HK-2 (cell line): ENCODE measurements around the gene BICDL1.
"Not testable (repeated sequence)": the region's sequence is repeated elsewhere in the genome, so short reads cannot be mapped to it uniquely, and the experiment has no call there.

ENCODE experiments used
- DNase-seq: peaks from one replicate; pipeline ENCODE4 v3.0.0-alpha.2; 2018; ENCODE audit not compliant: unreplicated experiment

BICDL1 gene, protein sequence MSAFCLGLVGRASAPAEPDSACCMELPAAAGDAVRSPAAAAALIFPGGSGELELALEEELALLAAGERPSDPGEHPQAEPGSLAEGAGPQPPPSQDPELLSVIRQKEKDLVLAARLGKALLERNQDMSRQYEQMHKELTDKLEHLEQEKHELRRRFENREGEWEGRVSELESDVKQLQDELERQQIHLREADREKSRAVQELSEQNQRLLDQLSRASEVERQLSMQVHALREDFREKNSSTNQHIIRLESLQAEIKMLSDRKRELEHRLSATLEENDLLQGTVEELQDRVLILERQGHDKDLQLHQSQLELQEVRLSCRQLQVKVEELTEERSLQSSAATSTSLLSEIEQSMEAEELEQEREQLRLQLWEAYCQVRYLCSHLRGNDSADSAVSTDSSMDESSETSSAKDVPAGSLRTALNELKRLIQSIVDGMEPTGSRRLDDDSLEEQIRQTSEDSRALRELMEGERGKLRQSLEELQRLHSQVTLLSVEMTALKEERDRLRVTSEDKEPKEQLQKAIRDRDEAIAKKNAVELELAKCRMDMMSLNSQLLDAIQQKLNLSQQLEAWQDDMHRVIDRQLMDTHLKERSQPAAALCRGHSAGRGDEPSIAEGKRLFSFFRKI

DNA sequence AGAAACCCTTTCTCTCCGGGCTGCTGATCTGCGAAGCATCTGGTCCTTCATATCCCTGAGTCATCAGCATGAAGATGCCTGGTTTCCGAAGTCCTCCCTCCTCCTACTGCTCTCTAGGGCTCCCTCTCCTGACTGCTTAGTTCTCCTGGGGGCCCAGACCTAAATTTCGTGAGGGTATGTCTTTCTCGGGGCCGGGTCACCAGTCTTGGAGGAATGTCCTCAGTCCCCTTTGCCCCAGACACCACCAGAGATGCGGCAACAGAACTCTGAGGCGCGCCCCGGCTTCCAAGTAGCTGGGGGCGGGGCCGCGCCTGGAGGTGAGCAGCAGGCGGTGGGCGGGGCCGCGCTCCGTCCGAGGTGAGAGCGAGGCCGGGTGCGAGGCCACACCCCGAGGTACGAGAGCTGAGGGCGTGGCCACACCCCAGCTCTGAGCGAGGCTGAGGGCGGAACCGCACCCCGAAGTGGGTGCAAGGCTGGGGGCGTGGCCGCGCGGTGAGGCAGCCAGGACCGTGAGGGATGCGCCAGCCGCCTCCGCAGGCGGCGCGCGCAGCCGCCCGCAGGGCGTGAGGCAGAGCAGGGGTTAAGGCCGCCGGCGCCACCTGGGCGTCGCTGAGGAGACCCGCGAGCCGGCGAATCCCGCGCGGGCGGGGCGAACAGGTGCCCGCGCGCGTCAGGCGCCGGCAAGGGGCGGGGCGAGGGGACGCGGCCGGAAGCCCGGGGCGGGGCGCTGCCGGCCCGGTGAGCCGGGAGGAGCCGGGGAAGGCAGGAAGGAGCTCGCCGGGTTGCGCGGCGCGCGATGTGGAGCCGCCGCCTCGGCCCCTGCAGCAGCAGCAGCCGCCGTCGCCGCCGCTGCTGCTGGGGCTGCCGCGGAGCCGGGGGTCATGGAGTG is at the start of gene BICDL1:
Gene BICDL1, plus strand, starts transcription at position 765 of the 889 bp plus-strand sequence. CDS start 633 bp downstream, outside the sequence.
- peak; percentile 94 for DNase-seq

DNA sequence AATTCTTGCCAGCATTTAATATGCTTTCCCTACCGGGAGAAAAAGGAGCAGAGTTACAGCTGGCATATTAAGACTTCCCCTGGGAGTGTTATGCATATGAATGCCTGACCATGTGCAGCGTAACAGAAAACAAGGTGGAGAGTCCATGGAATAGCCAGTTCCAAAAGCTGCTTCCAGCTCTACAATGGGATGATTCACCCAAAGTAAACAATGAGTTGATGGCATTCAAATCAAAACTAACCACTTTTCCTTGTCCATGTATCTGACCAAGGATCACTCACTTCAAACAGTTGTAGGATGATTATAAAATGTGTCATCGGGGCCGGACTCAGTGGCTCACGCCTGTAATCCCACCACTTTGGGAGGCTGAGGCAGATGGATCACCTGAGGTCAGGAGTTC is 48.1 kb upstream of the BICDL1 start:
- peak; percentile 22 for DNase-seq

DNA sequence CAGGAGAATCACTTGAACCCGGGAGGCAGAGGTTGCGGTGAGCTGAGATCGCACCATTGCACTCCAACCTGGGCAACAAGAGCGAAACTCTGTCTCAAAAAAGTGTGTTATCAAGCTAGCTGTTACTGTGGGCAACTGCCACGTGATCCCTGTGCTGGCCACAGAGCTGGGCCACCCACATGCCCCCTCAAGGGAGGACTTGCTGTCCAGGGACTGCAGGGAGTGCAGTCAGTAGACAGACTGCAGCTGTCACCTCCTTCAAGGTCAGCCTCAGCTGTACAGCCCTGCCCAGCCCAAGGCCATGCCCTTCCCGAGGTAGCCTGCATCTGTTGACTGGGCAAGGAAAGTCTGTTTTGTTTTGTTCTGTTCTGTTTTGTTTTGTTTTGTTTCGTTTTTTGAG is 46.6 kb upstream of the BICDL1 start:
- no peak for DNase-seq

DNA sequence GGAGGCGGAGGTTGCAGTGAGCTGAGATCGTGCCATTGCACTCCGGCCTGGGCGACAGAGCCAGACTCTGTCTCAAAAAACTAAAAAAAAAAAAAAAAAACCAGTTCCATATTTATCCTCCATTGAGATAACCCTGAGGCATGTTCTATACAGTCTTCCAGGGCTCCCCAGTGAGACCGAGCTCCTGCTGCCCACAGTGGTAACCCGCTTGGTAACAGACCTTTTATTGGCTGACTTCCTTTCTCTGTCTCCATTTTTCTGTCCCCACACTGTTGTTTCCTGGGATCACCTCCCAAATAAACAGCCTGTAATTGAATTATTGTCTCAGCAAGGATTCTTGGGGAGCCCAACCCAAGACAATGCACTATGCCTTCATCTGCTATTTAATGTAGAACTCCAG is 42.8 kb upstream of the BICDL1 start:
- DNase-seq: no peak

DNA sequence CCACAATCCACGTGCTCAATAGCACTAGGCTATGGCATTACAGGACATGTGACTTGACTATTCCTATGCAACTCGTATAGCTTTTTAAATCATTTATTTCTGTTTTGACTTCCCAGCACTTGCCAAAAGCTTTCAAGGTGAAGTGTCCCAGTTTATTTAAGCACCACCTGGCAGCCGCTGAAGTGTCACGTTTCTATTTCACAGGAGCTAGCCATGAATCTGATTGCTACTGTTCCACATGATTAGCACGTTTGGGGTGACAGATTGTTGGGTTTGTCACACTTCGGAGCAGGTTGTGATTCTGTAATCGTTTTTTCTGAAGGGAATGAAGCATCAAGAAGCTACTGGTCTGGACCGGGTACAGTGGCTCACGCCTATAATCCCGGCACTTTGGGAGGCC is 39.9 kb upstream of the BICDL1 start:
- DNase-seq: no peak

DNA sequence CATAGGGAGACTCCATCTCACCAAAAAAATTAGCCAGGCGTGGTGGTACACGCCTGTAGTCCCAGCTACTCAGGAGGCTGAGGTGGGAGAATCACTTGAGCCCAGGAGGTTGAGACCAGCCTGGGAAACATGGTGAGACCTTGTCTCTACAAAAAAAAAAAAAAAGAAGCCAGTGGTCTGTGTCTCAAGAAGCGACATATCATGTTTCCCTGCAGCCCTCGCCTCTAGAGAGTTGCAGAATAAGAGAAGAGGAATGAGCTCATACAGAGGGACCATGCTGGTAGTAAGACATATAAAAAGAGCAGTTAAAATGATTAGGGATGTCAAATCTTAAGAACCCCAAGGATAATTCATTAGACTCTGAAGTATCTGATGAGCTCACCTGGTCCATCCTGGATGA is 39.4 kb upstream of the BICDL1 start:
- DNase-seq: no peak

DNA sequence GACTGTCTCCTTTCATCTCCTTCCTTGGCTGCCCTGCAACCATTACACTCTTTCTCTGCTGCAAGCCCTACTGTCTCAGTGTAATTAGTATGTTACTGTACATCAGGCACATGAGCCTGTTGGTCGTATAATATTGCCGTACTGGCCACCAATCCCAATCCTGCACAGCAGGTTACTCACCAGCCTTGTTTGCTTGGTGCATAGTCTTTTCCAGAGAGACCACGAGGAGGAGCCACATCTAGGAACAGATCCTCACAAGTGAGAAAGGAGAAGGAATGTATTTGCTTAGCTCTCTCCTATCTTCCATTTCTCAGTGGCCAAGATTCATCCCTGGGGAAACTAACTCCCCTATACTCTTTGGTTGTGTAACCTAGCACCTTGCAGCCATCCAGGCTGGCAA is 33.0 kb upstream of the BICDL1 start:
- no peak for DNase-seq

DNA sequence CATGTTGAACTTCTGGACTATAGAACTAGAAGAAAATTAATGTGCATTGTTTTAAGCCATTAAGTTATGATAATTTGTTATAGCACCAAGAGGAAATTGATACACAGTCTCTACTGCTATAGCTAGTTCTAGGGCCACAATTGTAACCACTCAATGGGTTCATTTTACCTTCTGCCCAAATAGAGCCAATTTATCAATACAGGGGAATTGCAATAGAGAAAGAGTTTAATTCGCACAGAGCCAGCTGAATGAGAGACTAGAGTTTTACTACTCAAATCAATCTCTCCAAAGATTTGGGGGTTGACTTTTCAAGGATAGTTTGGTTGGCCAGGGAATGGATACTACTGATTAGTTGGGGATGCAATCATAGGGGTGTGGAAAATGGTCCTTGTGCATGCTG is 31.9 kb upstream of the BICDL1 start:
- no peak for DNase-seq

DNA sequence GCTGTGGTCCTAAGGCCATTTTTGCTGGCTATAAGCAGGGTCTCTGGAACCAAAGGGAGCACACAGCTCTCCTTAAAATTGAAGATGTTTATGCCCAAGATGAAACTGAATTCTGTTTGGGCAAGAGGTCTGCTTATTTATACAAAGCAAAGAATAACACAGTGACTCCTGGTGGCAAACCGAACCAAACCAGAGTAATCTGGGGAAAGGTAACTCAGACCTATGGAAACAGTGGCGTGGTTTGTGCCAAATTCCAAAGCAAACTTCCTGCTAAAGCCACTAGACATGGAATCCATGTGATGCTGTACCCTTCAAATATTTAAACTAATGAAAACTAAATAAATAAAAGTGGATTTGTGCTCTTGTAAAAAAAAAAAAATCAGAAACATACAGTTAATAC is 29.6 kb upstream of the BICDL1 start:
- no peak for DNase-seq

DNA sequence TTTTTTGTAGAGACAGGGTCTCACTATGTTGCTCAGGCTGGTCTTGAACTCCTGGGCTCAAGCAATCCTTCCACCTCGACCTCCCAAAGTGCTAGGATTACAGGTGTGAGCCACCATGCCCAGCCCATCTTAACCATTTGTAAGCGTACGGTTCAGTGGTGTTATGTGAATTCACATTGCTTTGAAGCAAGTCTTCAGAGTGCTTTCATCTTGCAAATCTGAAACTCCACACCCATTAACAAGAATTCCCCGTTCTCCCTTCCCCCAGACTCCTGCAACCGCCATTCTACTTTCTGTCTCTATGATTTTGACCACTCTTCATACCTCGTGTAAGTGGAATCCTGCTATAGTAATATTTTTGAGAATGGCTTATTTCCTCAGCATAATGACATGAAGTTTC is 24.9 kb upstream of the BICDL1 start:
- no peak for DNase-seq

DNA sequence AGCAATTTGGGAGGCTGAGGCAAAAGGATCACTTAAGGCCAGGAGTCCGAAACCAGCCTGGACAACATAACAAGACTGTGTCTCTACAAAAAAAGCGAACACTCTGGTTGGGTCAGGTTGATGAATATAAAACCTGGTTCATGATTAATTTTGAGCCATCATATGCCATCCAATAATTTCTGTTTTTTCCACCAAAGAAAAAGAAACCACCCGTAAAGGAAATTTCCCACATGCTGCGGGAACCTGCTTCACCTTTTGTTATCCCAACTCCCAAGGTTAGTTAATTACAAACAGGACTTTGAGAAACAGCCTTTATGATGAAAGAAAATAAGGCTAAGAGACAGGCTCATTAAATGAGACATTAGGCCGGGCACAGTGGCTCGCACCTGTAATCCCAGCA is 24.1 kb upstream of the BICDL1 start:
- no peak for DNase-seq

DNA sequence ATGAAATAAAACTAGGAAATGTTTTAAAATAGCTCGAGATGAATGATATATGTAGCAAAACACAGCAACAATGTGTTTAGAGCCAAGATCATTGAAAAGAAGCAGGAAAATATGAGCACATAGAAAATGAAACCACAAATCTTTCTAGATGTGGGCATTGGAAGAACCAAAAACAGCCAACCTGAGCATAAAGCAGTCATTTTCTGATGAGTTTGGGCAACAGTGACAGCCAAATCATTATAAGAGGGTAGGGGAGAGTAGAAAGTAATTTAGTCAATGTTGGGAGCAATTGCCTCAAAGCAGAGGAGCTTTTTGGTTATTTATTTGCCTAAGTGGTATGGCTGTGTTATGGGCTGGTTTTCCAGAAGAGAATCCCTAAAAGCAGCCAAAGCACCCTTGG is 8.8 kb upstream of the BICDL1 start:
- DNase-seq: no peak

DNA sequence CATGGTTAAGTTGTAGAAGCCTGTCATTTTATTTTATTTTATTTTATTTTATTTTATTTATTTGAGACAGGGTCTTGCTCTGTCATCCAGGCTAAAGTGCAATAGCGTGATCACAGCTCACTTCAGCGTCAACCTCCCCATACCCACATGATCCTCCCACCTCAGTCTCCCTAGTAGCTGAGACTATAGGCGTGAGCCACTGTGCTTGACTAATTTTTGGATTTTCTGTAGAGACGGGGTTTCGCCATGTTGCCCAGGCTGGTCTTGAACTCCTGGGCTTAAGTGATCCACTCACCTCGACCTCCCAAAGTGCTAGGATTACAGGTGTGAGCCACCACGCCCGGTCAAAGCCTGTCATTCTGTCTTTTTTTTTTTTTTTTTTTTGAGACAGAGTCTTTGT is 8.3 kb upstream of the BICDL1 start:
- not testable (repeated sequence) for DNase-seq

DNA sequence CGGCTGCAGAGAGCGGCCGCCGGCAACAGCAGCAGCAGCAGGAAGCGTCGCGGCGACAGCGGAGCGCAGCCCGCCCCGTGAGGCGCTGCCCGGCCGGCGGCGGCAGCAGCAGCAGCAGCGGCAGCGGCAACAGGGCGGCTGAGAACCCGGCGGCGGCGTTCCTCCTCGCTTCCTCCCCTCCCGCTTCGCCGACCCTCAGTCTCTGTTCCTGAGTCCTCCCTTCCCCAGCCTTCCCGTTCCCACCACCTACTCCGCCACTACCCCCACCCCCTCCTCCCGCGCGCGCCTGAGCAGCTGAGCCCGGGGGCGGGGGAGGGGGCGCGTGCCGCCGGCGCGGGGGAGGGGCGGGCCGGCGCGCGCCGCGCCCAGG is 310 bp downstream of the BICDL1 start:
- no peak for DNase-seq

DNA sequence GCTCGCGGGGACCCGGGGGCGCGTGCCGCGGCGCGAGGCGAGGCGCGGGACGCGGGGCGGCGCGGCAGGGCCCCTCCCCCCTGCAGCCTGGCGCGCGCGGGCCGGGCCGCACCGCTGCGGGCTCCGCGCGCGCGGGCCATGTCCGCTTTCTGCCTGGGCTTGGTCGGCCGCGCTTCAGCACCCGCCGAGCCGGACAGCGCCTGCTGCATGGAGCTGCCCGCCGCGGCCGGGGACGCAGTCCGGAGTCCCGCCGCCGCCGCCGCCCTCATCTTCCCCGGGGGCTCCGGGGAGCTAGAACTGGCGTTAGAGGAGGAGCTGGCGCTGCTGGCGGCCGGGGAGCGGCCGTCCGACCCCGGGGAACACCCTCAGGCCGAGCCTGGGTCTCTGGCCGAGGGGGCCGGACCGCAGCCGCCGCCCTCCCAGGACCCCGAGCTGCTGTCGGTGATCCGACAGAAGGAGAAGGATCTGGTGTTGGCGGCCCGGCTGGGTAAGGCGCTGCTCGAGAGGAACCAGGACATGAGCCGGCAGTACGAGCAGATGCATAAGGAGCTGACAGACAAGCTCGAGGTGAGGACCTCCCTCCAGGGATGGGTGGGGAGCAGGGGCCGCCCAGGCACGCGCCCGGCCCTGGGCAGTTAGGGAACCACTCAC is 820 bp downstream of the BICDL1 start:
- peak; percentile 74 for DNase-seq

DNA sequence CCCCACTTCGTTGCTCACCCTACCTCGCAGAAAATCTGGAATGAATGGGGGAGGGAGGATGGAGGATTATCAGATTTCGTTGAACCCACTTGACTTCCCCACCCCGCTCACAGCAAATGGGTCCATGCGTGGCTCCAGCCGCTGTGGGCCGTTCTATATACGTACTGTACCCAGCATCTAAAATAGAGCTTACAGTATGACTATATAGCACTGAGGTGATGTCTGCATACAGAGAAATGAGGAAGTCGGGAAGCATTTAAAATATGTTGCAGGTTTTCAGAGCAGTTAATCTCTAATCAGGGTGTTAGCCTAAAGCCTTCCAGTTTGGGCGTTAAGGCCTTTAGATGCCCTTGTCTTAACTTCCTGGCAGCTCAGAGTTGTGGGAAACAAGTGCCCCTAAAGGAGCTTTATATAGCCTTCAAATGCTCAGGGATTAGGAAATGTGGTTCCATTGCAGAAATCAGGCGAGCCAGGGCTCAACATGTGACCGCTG is 1.4 kb downstream of the BICDL1 start:
- no peak for DNase-seq

DNA sequence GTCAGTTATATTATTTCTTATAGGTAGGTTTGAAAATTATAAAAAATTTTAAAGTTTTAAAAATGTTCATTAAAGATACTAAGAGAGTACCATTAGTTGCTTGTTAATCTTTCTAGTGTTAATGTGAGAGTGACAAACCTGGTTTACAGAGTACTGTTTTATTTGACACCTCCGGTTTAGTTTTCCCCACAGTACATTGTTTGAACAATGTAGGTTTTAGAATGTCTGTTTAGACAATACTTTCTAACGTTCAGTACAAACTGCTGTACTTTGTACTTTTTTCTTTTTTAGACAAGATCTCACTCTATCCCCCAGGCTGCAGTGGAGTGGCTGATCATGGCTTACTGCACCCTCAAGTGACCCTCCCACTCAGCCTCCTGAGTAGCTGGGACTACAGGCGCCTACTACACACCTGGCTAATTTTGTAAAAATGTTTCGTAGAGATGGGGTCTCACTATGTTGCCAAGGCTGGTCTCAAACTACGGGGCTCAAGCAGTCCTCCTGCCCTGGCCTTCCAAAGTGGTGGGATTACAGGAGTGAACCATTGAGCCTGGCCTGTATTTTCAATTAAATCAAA is 3.2 kb downstream of the BICDL1 start:
- no peak for DNase-seq

DNA sequence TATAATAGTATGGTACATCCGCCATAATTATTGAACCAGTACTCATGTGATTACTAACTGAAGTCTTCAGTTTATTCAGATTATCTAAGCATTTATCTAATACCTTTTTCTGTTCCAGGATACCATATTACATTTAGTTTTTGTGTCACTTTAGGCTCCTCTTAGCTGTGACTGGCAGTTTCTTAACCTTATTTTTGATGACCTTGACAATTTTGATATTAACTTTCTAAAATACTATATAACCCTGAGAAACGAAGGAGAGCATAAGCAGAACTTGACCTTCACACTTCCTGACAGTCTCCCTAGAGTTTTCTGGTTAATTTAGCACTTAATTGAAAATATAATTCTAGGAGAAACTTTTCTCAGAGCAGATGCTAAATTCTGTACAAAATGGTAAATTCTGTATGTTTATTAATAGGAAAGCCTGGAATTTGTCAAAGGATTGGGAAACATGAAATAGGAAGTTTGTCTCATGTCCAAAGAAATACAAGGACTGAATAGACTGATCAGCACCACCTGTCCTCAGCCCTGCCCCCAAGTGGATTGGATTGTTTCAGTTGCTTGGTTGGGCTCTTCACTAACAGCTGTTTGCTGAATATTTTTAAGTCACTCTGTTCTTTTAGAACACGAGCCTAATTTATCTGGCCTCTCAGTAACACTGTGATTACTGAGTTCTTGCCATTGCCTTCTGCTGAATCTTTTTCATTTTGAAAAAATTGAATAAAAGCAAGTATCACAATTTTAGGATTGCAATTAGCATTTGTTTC is 6.0 kb downstream of the BICDL1 start:
- DNase-seq: no peak

DNA sequence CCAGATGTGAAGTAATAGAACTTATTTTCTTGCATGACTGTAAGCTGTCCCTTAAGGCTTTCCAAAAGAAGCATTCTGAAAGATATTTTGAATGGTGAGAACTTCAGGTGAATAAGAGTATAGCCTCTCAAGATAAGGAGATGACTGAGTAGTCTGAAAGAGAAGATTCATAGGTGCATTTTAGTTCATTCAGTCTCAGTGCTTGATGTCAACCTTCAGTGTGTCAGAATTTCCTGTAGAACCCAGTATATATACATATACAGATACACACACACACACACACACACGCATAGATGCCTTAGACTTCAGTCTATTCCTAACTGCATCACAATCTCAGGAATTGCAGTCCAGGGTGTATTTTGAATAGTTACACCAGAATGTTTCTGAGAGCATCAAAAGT is 7.4 kb downstream of the BICDL1 start:
- no peak for DNase-seq

DNA sequence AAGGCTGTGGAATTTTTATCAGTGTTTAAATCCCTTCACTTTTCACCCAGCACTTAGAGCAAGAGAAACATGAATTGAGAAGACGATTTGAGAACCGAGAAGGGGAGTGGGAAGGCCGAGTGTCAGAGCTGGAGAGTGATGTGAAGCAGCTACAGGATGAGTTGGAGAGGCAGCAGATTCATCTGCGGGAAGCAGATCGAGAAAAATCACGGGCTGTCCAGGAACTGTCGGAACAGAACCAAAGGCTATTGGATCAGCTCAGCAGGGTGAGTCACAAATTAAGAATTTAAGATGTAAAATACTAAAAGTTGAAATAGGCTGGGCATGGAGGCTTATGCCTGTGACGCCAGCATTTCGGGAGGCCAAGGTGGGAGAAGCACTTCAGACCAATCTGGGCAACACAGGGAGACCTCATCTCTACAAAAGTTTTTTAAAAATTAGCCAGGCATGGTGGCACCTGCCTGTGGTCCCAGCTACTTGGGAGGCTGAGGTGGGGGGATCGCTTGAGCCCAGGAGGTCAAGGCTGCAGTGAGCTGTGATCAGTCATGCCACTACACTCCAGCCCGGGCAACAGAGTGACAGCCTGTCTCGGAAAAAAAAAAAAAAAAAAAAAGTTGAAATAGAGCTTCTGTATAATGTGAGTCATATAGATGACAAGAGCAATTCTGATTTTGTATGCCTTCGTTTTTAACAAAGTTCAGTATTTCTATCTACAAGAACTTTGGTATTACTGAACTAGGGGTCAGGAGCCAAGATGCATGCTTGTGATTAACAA is 9.6 kb downstream of the BICDL1 start:
- no peak for DNase-seq
